Stomach (tissue), 9 donors: ENCODE measurements around the gene KATNB1. TPM values are rescaled to one million over a fixed set of nuclear protein-coding genes. Genes with fewer than 3 reads are reported as not detected.

Source experiments
- DNase-seq, 2 donors: peaks; one replicate each; pipeline versions ENCODE4 v3.0.0 to v3.0.0-alpha.2; 2013 to 2019
- H3K27ac ChIP-seq, 5 donors: fragments of 200-600 bp in 4 of 5; sonication (generic) in 4 of 5; one replicate each; pipeline ENCODE4 v1.5.1; 2013 to 2019; ENCODE audit warnings: mild to moderate bottlenecking in 1 of 5, moderate library complexity in 1 of 5
- H3K27me3 ChIP-seq, 3 donors: fragments of 200-600 bp; sonication (generic); one replicate each; pipeline ENCODE4 v1.5.1; 2017 to 2019; ENCODE audit warnings: mixed run types in 1 of 3
- H3K36me3 ChIP-seq, 4 donors: fragments of 200-600 bp; sonication (generic); 1 replicate in 3 of 4; 2 replicates in 1 of 4; pipeline ENCODE4 v1.5.1; 2016 to 2019
- H3K4me1 ChIP-seq, 4 donors: fragments of 200-600 bp; sonication (generic); one replicate each; pipeline ENCODE4 v1.5.1; 2016 to 2019
- H3K4me3 ChIP-seq, 4 donors: fragments of 200-600 bp; sonication (generic) in 3 of 4; one replicate each; pipeline ENCODE4 v1.5.1; 2016 to 2019; ENCODE audit warnings: mild to moderate bottlenecking in 1 of 4
- H3K9me3 ChIP-seq, 4 donors: fragments of 200-600 bp; sonication (generic); one replicate each; pipeline ENCODE4 v1.5.1; 2016 to 2019
- CTCF ChIP-seq, 7 experiments: fragments of 450-650 bp in 4 of 7; fragments of 200-600 bp in 3 of 7; sonication (generic) in 3 of 7; IDR thresholded peaks; one replicate each; pipeline ENCODE4 v1.5.1; 2016 to 2019; ENCODE audit warnings: antibody characterized with exemption in 7 of 7, control low read depth in 2 of 7, mild to moderate bottlenecking in 1 of 7
- EP300 ChIP-seq: sonication (generic); formaldehyde crosslinking; IDR thresholded peaks from one replicate; pipeline ENCODE4 v1.6.1; 2017; ENCODE audit warnings: antibody characterized with exemption
- POLR2A ChIP-seq, 4 donors: fragments of 450-650 bp; IDR thresholded peaks; one replicate each; pipeline ENCODE4 v1.6.1; 2016; ENCODE audit warnings: antibody characterized with exemption in 4 of 4, control low read depth in 2 of 4, mild to moderate bottlenecking in 1 of 4, moderate library complexity in 1 of 4
- POLR2AphosphoS5 ChIP-seq, 3 donors: sonication (generic); formaldehyde crosslinking; IDR thresholded peaks; one replicate each; pipeline ENCODE4 v1.6.1; 2016; ENCODE audit warnings: antibody characterized with exemption in 3 of 3
- WGBS, 5 donors: extraction: QIAGEN DNeasy Blood & Tissue Kit in 3 of 5; methylation state at CpG; one replicate each; pipeline versions ENCODE4 v1.1.5 to v1.1.7; 2013 to 2018; 5-methylcytosine and 5-hydroxymethylcytosine counted together
- intact Hi-C: fragments of 100-400 bp; cut with DNase I; formaldehyde crosslinking; loops from one replicate; pipeline ENCODE4 v1.15.1; 2023; ENCODE audit warnings: low total_unique reads
- polyA plus RNA-seq, 3 donors: library from polyadenylated mRNA; stranded (reverse); fragments of 200-250 nt; gene quantifications; one replicate each; pipeline ENCODE4 v1.2.3, GENCODE V29; 2013
- total RNA-seq, 5 donors: library from RNA; depleted of rRNA; stranded (reverse); fragments of >200 nt; gene quantifications; one replicate each; pipeline versions ENCODE4 v1.1.0 to v1.2.3, GENCODE V29; 2014 to 2016
- donor health status: healthy with polysubstance abuse.
- donor health status: Bipolar disorder and iron deficiency.
- donor health status: healthy.

KATNB1 gene
- total and polyA plus RNA-seq, 8 donors: 6.7 to 58.5 (median 13.4) TPM

- 3 to 27% (median 5%) methylated on average over 10 to 45 of the region's 45 CpGs for WGBS, 5 donors
- peak overlapping the region; percentile 53 to 63 (median 58) for H3K4me3 ChIP-seq
Observed at GRCh38 chr16:57801809-57802340, 66.3 kb downstream of the KATNB1 start.

GRCh38 chr16:57802341-57803133, 67.0 kb downstream of the KATNB1 start, which contains the start of gene KIFC3:
KIFC3 (minus strand) TSS chr16:57802491; CDS start chr16:57798243, 4,248 bp downstream.
- no peaks in the 10 kb centered on the region for H3K9me3 ChIP-seq
- DNase-seq: peak; percentile 83 to 94
- TF ChIP-seq EP300 (no peak), POLR2AphosphoS5 (IDR thresholded peaks at IDR 0.05) (no peak), POLR2A (IDR thresholded peaks at IDR 0.05) (no peak), CTCF (IDR thresholded peaks at IDR 0.05) (peak in 1 of 7 experiments; percentile 44)
- no peaks in the 10 kb centered on the region for H3K27me3 ChIP-seq
- 6 to 13% (median 8%) methylated on average over 35 to 78 of the region's 78 CpGs for WGBS, 5 donors
- peaks cover 0 to 8% (median 4%) of the 10 kb centered on the region in 4 donors for H3K36me3 ChIP-seq
- peak within 1 kb of the TSS; percentile 39 to 89 (median 88) for H3K27ac ChIP-seq
- intact Hi-C loops: no loop called here
- peak within 1 kb of the TSS; percentile 53 to 63 (median 58) for H3K4me3 ChIP-seq
- H3K4me1 ChIP-seq: peaks cover 55 to 84% (median 69%) of the 10 kb centered on the region in 4 donors

More at GRCh38 chr16:57801809-57802340, 66.3 kb downstream of the KATNB1 start:
- no peak for TF ChIP-seq POLR2A (IDR thresholded peaks at IDR 0.05)
- TF ChIP-seq POLR2AphosphoS5 (IDR thresholded peaks at IDR 0.05): no peak
- no peak for TF ChIP-seq EP300
- no peak for TF ChIP-seq CTCF (IDR thresholded peaks at IDR 0.05)
- H3K9me3 ChIP-seq: no peaks in the 10 kb centered on the region
- peak overlapping the region; percentile 39 to 89 (median 88) for H3K27ac ChIP-seq
- peaks cover 0 to 14% (median 10%) of the 10 kb centered on the region in 4 donors for H3K36me3 ChIP-seq
- no peaks in the 10 kb centered on the region for H3K27me3 ChIP-seq
- intact Hi-C loops: no loop called here
- H3K4me1 ChIP-seq: peaks cover 55 to 78% (median 70%) of the 10 kb centered on the region in 4 donors
- DNase-seq: peak; percentile 36 to 62

DNA sequence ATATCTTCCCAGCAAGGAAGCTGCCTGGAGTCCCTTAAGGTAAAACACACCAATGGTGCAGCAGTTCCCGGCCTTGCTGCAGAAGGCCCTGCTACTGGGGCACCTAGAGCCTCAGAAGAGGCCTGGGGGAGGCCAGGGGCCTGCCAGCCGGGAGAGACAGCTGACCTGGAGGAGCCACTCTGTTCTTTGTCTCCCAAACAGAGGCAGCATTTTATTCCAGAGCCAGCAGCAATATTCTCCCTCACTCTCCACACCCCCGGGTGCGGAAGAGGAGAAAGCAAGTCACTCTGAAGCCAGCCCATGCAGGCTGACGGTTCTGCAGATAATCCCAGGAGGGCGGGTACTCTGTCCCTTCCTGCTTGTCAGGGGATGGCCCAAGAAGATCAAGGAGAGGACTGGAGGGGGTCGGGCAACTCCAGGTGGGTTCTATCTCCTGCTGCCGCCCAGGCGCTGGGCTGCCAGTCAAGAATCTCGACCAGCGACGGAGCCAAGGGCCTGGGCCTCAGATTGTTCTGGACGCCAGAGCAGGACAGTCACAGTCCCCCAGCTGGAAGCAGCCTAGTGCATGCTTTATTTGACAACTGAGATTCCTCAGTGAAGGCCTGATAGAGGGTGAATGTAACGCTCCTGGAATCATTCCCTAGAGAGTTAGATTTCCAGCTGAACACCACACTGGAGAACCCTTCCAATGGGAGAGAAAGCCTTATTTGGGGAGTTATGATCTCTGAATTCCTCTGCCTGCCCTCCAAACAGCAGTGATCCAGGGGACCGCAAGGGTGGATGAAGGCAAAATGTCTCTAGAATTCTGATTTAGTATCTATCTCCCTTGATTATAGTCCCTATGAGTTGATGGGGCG, 67.8 kb downstream of the KATNB1 start:
- H3K27ac ChIP-seq: peak overlapping the region; percentile 39 to 89 (median 81)
- intact Hi-C loops: no loop called here
- TF ChIP-seq POLR2AphosphoS5 (IDR thresholded peaks at IDR 0.05) (no peak), EP300 (no peak), POLR2A (IDR thresholded peaks at IDR 0.05) (no peak), CTCF (IDR thresholded peaks at IDR 0.05) (no peak)
- H3K36me3 ChIP-seq: no peaks in the 10 kb centered on the region
- H3K4me1 ChIP-seq: peaks cover 60 to 85% (median 69%) of the 10 kb centered on the region in 4 donors
- peak overlapping the region in 2 of 4 donors; percentile 53 to 62 for H3K4me3 ChIP-seq
- DNase-seq: peak in 1 of 2 donors; percentile 47
- 37 to 54% (median 40%) methylated on average over 15 to 16 of the region's 16 CpGs for WGBS, 5 donors
- H3K27me3 ChIP-seq: no peaks in the 10 kb centered on the region
- H3K9me3 ChIP-seq: no peaks in the 10 kb centered on the region
